Measurements from ENCODE around the gene TAB2. TPM values are rescaled to one million over a fixed set of nuclear protein-coding genes. Genes with fewer than 3 reads are reported as not detected.

The TAB2 gene
- total and polyA plus RNA-seq, 2 of the 8 experiments (the other 6 are each of a cell fraction or from before 2014, with no cell fraction given) = 40.4 to 63.0 TPM

GRCh38 chr6:149323353-149323752, 5.8 kb downstream of the TAB2 start:
- no peak overlapping the region for H4K5ac ChIP-seq (ENCODE audit: insufficient read length, low read depth, low read length)
- ChIA-PET CTCF (ENCODE audit: partially characterized antibody) (interaction anchor here (1.2 to 2.3 kb wide), 2 partner anchors 11 to 19 kb away, joined by 3 to 5 read pairs; no protein-coding TSS in a partner anchor), POLR2A (ENCODE audit: partially characterized antibody) (no interaction called here)
- H2AFZ ChIP-seq (ENCODE audit: low read length) = no peak overlapping the region
- H3K27ac ChIP-seq (ENCODE audit: low read depth, low read length) = no peak overlapping the region
- H2BK15ac ChIP-seq (ENCODE audit: low read length) = no peak overlapping the region
- H2BK12ac ChIP-seq (ENCODE audit: low read depth, low read length) = no peak overlapping the region
- peaks cover 2% of the 10 kb centered on the region; the same call in 1 of the 2 replicates for H3K23me2 ChIP-seq (ENCODE audit: low read depth, low read length)
- no peak overlapping the region for H4K91ac ChIP-seq (replicated peaks; ENCODE audit: insufficient read length, low read length)
- no peak overlapping the region for H4K8ac ChIP-seq (ENCODE audit: extremely low read depth, insufficient read depth, low read length)
- H3K18ac ChIP-seq (ENCODE audit: extremely low read depth, low read length) = no peak overlapping the region
- H3K4ac ChIP-seq (replicated peaks; ENCODE audit: insufficient read length, low read depth, low read length) = no peak overlapping the region
- no peak overlapping the region for H2BK120ac ChIP-seq (replicated peaks; ENCODE audit: low read depth, low read length)
- H3K4me3 ChIP-seq (ENCODE audit: extremely low read depth in 1 of 4, insufficient read depth in 2 of 4, low read depth in 3 of 4, low read length in 4 of 4) = no peak overlapping the region
- WGBS, 2 experiments (ENCODE audit: extremely low coverage in 1 of 2, insufficient coverage in 1 of 2, insufficient read length in 1 of 2, insufficient replicate concordance in 2 of 2, low coverage in 1 of 2, low lambda C conversion rate in 2 of 2, missing lambda C conversion rate in 1 of 2) = 58% methylated on average over 2 of the region's 2 CpGs; no CpG with 5 or more reads in 1 of the 2 experiments
- H2BK5ac ChIP-seq (ENCODE audit: low read depth, low read length) = no peak overlapping the region
- H3K9me3 ChIP-seq (ENCODE audit: insufficient read depth in 2 of 2, low read depth in 1 of 2, low read length in 1 of 2) = no peaks in the 10 kb centered on the region
- H2AK5ac ChIP-seq (ENCODE audit: low read depth, low read length) = no peak overlapping the region
- H3K79me2 ChIP-seq (ENCODE audit: control insufficient read depth in 1 of 2, insufficient read depth in 2 of 2, low read length in 2 of 2) = peaks cover 20 to 100% of the 10 kb centered on the region in 2 experiments
- H3K79me1 ChIP-seq (ENCODE audit: low read depth, low read length) = no peaks in the 10 kb centered on the region; the same call in 1 of the 2 replicates
- no peak overlapping the region for H3K4me2 ChIP-seq (ENCODE audit: insufficient read depth in 1 of 2, low read depth in 2 of 2, low read length in 2 of 2)
- H4K20me1 ChIP-seq (replicated peaks in 1 of 2; ENCODE audit: control insufficient read depth in 1 of 2, insufficient read depth in 2 of 2, low read length in 2 of 2) = peaks cover 11 to 18% of the 10 kb centered on the region in 2 experiments
- H3K4me1 ChIP-seq (replicated peaks in 1 of 4; ENCODE audit: control insufficient read depth in 3 of 4, insufficient read depth in 4 of 4, low read length in 3 of 4) = peaks cover 0 to 10% (median 4%) of the 10 kb centered on the region in 4 experiments; a peak in 4 of 7 replicates
- no peak overlapping the region for H3K23ac ChIP-seq (ENCODE audit: insufficient read length)
- DNase-seq (ENCODE audit: low read depth in 1 of 2, low spot score in 2 of 2) (no peak), FAIRE-seq (no peak)
- no peaks in the 10 kb centered on the region for H3K27me3 ChIP-seq (replicated peaks in 1 of 4; ENCODE audit: control insufficient read depth in 3 of 4, extremely low read depth in 1 of 4, insufficient read depth in 3 of 4, low read length in 3 of 4)
- no peak overlapping the region for H3K56ac ChIP-seq (replicated peaks; ENCODE audit: insufficient read length, low read depth, low read length)
- TF ChIP-seq KDM4A (IDR thresholded peaks at IDR 0.05; ENCODE audit: low read depth, low read length, severe bottlenecking) = no peak
- TF ChIP-seq SAP30 (IDR thresholded peaks at IDR 0.05; ENCODE audit: insufficient read depth, insufficient replicate concordance, low read length) = no peak
- no peak for TF ChIP-seq KDM1A (IDR thresholded peaks at IDR 0.05; ENCODE audit: borderline replicate concordance, low read length)
- no peak for TF ChIP-seq SRF (IDR thresholded peaks at IDR 0.05; ENCODE audit: low read depth, low read length)
- no peak for TF ChIP-seq SIRT6 (IDR thresholded peaks at IDR 0.05; ENCODE audit: low read length)
- TF ChIP-seq POLR2AphosphoS5 (IDR thresholded peaks at IDR 0.05; ENCODE audit: low read depth, low read length) = no peak
- TF ChIP-seq PHF8 (conservative IDR thresholded peaks at IDR 0.05; ENCODE audit: low read depth, low read length) = no peak
- TF ChIP-seq BACH1 (IDR thresholded peaks at IDR 0.05; ENCODE audit: low read length) = no peak
- no peak for TF ChIP-seq RXRA (IDR thresholded peaks at IDR 0.05; ENCODE audit: insufficient read depth, low read depth, low read length)
- TF ChIP-seq POU5F1 (IDR thresholded peaks at IDR 0.05; ENCODE audit: low read depth, low read length) = no peak
- no peak for TF ChIP-seq CHD1 (IDR thresholded peaks at IDR 0.05; ENCODE audit: low read depth, low read length)
- H2BK20ac ChIP-seq (ENCODE audit: low read length) = no peak overlapping the region
- H3K14ac ChIP-seq (ENCODE audit: insufficient read length) = no peak overlapping the region
- H3K9ac ChIP-seq (replicated peaks in 1 of 4; ENCODE audit: extremely low read depth in 1 of 4, low read depth in 3 of 4, low read length in 3 of 4) = no peak overlapping the region
- no peaks in the 10 kb centered on the region for H3K36me3 ChIP-seq (ENCODE audit: control insufficient read depth in 2 of 4, insufficient read depth in 4 of 4, low read length in 3 of 4)
